Uterus (tissue), 4 donors: ENCODE measurements around the gene HAGH. TPM values are rescaled to one million over a fixed set of nuclear protein-coding genes. Genes with fewer than 3 reads are reported as not detected.

ENCODE experiments used
- DNase-seq, 2 donors: peaks; one replicate each; pipeline ENCODE4 v3.0.0-alpha.2; 2019 to 2020
- H3K27ac ChIP-seq, 2 donors: fragments of 200-600 bp; sonication (generic); 1 replicate in 1 of 2; 2 replicates in 1 of 2; pipeline ENCODE4 v1.5.1; 2016 to 2018
- H3K27me3 ChIP-seq, 2 donors: fragments of 200-600 bp; sonication (generic); one replicate each; pipeline ENCODE4 v1.5.1; 2018 to 2019; ENCODE audit warnings: control low read depth in 1 of 2
- H3K36me3 ChIP-seq, 2 donors: fragments of 200-600 bp; sonication (generic); one replicate each; pipeline ENCODE4 v1.5.1; 2019; ENCODE audit warnings: control low read depth in 1 of 2
- H3K4me1 ChIP-seq, 2 donors: fragments of 200-600 bp; sonication (generic); one replicate each; pipeline ENCODE4 v1.5.1; 2018 to 2019; ENCODE audit warnings: control low read depth in 1 of 2
- H3K4me3 ChIP-seq, 2 donors: fragments of 200-600 bp; sonication (generic); 1 replicate in 1 of 2; 2 replicates in 1 of 2; pipeline ENCODE4 v1.5.1; 2018 to 2019; ENCODE audit warnings: mild to moderate bottlenecking in 1 of 2
- H3K9me3 ChIP-seq, 2 donors: fragments of 200-600 bp; sonication (generic); one replicate each; pipeline ENCODE4 v1.5.1; 2019; ENCODE audit warnings: control low read depth in 1 of 2
- POLR2A ChIP-seq, 2 donors: fragments of 450-650 bp; IDR thresholded peaks; one replicate each; pipeline ENCODE4 v1.6.1; 2016; ENCODE audit warnings: antibody characterized with exemption in 2 of 2, mild to moderate bottlenecking in 1 of 2, moderate library complexity in 1 of 2
- intact Hi-C: fragments of 100-400 bp; cut with DNase I; formaldehyde crosslinking; loops from one replicate; pipeline ENCODE4 v1.15.1; 2023; ENCODE audit warnings: low total_unique reads
- total RNA-seq, 4 donors: library from RNA; depleted of rRNA in 3 of 4; stranded (reverse); fragments of >200 nt in 3 of 4; gene quantifications; one replicate each; pipeline versions ENCODE4 v1.1.0 to v1.2.4, GENCODE V29; 2014 to 2023
- TF ChIP-seq, protein P1 (sequence below), 4 experiments: fragments of 200-600 bp in 2 of 4; fragments of 450-650 bp in 2 of 4; sonication (generic) in 2 of 4; IDR thresholded peaks; one replicate each; pipeline ENCODE4 v1.5.1; 2016 to 2019; ENCODE audit warnings: antibody characterized with exemption in 4 of 4, mild to moderate bottlenecking in 2 of 4, moderate library complexity in 1 of 4
- donor health status: DM: yes; HTN: yes; CAD: no.

HAGH gene
- total RNA-seq, 4 donors from 2014 or later = 22.9 to 75.3 (median 34.0) TPM

DNA sequence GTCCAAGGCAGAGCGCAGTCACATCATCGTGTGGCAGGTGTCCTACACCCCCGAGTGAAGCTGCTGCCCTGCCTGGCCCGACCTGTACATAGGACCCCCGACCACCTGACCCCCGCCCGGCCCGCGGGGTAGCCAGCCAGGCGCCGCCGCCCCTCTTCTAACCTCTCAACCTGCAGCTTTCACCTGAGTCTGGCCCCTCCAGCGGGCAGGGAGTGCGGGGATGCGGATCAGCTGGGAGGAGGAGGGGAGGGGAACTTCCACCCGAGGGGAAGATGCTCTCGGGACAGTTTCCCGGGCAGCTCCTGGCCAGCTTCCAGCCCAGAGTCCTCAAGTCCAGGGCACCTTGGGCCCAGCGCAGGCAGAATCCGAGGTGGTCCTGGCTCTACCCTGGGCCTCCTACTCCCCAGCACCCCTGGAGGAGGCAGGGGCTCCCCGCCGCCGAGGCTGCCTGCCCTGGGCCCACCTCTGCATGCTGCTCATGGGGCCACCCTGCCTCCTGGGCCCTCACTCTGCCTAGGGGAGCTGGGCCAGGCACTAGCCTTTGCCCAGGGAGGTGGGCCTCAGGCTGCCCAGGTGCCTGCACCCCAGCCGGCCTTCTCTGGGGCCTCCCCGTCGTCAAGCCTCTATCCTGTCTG, 57.7 kb downstream of the HAGH start:
- Histone ChIP-seq H3K36me3 (no peaks in the 10 kb centered on the region), H3K4me1 (peaks cover 0 to 27% of the 10 kb centered on the region in 2 donors), H3K27ac (no peak overlapping the region), H3K4me3 (no peak overlapping the region), H3K9me3 (no peaks in the 10 kb centered on the region), H3K27me3 (no peaks in the 10 kb centered on the region)
- TF ChIP-seq, protein P1, sequence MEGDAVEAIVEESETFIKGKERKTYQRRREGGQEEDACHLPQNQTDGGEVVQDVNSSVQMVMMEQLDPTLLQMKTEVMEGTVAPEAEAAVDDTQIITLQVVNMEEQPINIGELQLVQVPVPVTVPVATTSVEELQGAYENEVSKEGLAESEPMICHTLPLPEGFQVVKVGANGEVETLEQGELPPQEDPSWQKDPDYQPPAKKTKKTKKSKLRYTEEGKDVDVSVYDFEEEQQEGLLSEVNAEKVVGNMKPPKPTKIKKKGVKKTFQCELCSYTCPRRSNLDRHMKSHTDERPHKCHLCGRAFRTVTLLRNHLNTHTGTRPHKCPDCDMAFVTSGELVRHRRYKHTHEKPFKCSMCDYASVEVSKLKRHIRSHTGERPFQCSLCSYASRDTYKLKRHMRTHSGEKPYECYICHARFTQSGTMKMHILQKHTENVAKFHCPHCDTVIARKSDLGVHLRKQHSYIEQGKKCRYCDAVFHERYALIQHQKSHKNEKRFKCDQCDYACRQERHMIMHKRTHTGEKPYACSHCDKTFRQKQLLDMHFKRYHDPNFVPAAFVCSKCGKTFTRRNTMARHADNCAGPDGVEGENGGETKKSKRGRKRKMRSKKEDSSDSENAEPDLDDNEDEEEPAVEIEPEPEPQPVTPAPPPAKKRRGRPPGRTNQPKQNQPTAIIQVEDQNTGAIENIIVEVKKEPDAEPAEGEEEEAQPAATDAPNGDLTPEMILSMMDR (IDR thresholded peaks at IDR 0.05) = no peak
- TF ChIP-seq POLR2A (IDR thresholded peaks at IDR 0.05) = no peak
- no peak for DNase-seq
- intact Hi-C loops = no loop called here

DNA sequence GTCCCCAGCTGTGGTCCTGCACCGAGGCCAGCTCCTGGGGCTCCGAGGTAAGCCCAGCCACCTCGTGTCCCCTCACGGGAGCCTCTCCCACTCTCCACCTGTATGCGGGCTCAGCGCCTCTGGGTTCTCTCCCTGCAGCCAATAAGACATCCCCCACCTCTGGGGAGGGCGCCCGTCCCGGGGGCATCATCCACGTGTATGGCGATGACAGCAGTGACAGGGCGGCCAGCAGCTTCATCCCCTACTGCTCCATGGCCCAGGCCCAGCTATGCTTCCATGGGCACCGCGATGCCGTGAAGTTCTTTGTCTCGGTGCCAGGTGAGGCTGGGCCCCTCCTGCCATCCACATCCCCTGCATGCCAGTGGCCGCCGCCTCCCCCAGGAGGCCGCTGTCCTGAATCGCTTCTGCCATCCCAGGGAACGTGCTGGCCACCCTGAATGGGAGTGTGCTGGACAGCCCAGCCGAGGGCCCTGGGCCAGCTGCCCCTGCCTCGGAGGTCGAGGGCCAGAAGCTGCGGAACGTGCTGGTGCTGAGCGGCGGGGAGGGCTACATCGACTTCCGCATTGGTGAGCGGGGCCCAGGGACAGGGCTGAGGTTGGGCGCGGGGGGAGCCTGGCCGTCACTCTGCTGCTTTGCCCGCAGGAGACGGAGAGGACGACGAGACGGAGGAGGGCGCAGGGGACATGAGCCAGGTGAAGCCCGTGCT, 58.4 kb downstream of the HAGH start:
- H3K36me3 ChIP-seq = no peaks in the 10 kb centered on the region
- H3K4me1 ChIP-seq = peaks cover 0 to 22% of the 10 kb centered on the region in 2 donors
- no peaks in the 10 kb centered on the region for H3K27me3 ChIP-seq
- no peak for DNase-seq
- H3K27ac ChIP-seq = no peak overlapping the region
- no peaks in the 10 kb centered on the region for H3K9me3 ChIP-seq
- intact Hi-C loops = no loop called here
- TF ChIP-seq, protein P1 (IDR thresholded peaks at IDR 0.05) = no peak
- no peak for TF ChIP-seq POLR2A (IDR thresholded peaks at IDR 0.05)
- no peak overlapping the region for H3K4me3 ChIP-seq

DNA sequence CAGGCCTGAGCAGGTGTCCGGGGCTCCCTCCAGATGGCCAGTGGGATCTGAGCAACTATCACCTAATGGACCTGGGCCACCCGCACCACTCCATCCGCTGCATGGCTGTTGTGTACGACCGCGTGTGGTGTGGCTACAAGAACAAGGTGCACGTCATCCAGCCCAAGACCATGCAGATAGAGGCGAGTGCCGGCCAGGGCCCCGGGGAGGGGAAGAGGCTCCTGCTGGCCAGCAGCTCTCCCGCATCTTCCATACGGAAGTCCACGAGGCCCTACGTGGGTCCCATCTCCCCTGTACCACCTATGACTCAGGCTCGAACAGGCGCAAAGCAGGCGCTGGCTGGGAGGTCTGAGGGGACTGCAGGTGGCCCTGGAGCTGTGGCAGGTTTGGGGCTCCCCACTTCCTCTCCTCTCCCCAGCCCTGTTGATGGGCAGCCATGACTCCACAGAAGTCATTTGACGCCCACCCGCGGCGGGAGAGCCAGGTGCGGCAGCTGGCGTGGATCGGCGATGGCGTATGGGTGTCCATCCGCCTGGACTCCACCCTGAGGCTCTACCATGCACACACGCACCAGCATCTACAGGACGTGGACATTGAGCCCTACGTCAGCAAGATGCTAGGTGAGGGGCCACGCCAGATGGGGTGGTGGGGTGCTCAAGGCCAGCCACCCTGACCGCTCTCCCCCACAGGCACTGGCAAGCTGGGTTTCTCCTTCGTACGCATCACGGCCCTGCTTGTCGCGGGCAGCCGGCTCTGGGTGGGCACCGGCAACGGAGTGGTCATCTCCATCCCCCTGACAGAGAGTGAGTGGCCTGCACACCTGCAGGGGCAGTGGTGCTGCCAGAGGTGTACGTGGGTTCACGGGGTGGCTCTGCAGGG, 59.3 kb downstream of the HAGH start:
- no peaks in the 10 kb centered on the region for H3K36me3 ChIP-seq
- intact Hi-C loops = no loop called here

DNA sequence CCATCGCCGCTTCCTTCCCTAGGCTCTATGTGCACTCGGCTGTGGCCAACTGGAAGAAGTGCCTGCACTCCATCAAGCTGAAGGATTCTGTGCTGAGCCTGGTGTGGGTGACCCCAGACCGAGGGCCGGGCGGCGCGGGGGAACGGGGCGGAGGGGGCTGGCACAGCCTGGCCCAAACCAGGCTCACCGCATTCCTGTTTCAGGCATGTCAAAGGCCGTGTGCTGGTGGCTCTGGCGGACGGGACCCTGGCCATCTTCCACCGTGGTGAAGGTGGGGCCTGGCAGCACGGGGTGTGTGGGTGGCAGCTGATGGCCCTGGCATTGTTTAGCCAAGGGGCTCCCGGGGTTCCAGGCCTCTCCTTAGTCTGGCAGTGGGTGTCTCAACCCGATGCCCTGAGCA, 59.9 kb downstream of the HAGH start:
- TF ChIP-seq POLR2A (IDR thresholded peaks at IDR 0.05) = no peak
- TF ChIP-seq, protein P1 (IDR thresholded peaks at IDR 0.05) = no peak
- Histone ChIP-seq H3K27me3 (no peaks in the 10 kb centered on the region), H3K4me1 (peaks cover 0 to 13% of the 10 kb centered on the region in 2 donors), H3K4me3 (no peak overlapping the region), H3K36me3 (no peaks in the 10 kb centered on the region), H3K9me3 (no peaks in the 10 kb centered on the region), H3K27ac (no peak overlapping the region)
- intact Hi-C loops = no loop called here
- DNase-seq = no peak

More for the DNA sequence above, 59.3 kb downstream of the HAGH start:
- H3K9me3 ChIP-seq = no peaks in the 10 kb centered on the region
- H3K4me3 ChIP-seq = no peak overlapping the region
- peaks cover 0 to 20% of the 10 kb centered on the region in 2 donors for H3K4me1 ChIP-seq
- no peak overlapping the region for H3K27ac ChIP-seq
- DNase-seq = no peak
- TF ChIP-seq POLR2A (IDR thresholded peaks at IDR 0.05) = no peak
- no peaks in the 10 kb centered on the region for H3K27me3 ChIP-seq

DNA sequence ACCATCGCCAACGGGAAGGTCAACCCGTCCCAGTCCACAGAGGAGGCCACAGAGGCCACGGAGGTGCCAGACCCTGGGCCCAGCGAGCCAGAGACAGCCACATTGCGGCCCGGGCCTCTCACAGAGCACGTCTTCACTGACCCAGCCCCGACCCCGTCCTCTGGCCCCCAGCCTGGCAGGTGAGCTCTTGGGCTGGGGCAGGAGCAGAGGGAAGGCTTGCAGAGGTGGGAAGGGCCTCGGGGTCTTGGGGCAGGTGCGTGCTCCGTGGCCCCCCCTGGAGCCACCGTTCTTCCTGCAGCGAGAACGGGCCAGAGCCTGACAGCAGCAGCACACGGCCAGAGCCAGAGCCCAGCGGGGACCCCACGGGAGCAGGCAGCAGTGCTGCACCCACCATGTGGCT, 60.4 kb downstream of the HAGH start:
- Histone ChIP-seq H3K9me3 (no peaks in the 10 kb centered on the region), H3K27me3 (no peaks in the 10 kb centered on the region), H3K4me1 (peaks cover 0 to 11% of the 10 kb centered on the region in 2 donors), H3K36me3 (no peaks in the 10 kb centered on the region), H3K27ac (no peak overlapping the region), H3K4me3 (no peak overlapping the region)
- DNase-seq = no peak
- TF ChIP-seq, protein P1 (IDR thresholded peaks at IDR 0.05) = no peak
- no peak for TF ChIP-seq POLR2A (IDR thresholded peaks at IDR 0.05)
- intact Hi-C loops = no loop called here
